HepG2 (cell line): ENCODE results near the gene KLHDC4. TPM values are rescaled to one million over a fixed set of nuclear protein-coding genes. Genes with fewer than 3 reads are reported as not detected.

ENCODE experiments used
- ARID5B ChIP-seq: IDR thresholded peaks from 2 replicates; pipeline ENCODE4 v1.4.0; 2020; ENCODE audit warnings: mild to moderate bottlenecking, missing genetic modification reagents
- CEBPZ ChIP-seq: IDR thresholded peaks from 2 replicates; pipeline ENCODE4 v1.6.1; 2012; ENCODE audit warnings: low read length, improper control_type of control experiment
- DMAP1 ChIP-seq: IDR thresholded peaks from 2 replicates; pipeline ENCODE4 v1.6.1; 2016
- EP300 ChIP-seq, 3 experiments: sonication (generic) in 1 of 3; formaldehyde crosslinking in 1 of 3; IDR thresholded peaks; 2 replicates each; pipeline versions ENCODE4 v1.5.1 to v1.6.1; 2011 to 2020; ENCODE audit warnings: low read depth in 2 of 3, low read length in 2 of 3, borderline replicate concordance in 1 of 3, improper control_type of control experiment in 1 of 3, mild to moderate bottlenecking in 1 of 3, missing genetic modification reagents in 1 of 3, moderate library complexity in 1 of 3
- NKX3-1 ChIP-seq: sonication (generic); formaldehyde crosslinking; IDR thresholded peaks from 2 replicates; pipeline ENCODE4 v1.5.0; 2020; ENCODE audit warnings: missing genetic modification reagents
- PAXIP1 ChIP-seq: sonication (generic); formaldehyde crosslinking; conservative IDR thresholded peaks from 2 replicates; pipeline ENCODE4 v1.4.0; 2020; ENCODE audit warnings: mild to moderate bottlenecking, missing genetic modification reagents, moderate library complexity
- SOX13 ChIP-seq, 3 experiments: fragments of 450-650 bp in 1 of 3; sonication (generic) in 1 of 3; formaldehyde crosslinking in 1 of 3; IDR thresholded peaks in 2 of 3; conservative IDR thresholded peaks in 1 of 3; 2 replicates each; pipeline versions ENCODE4 v1.5.0 to v1.6.1; 2016 to 2020; ENCODE audit warnings: antibody characterized with exemption in 1 of 3, mild to moderate bottlenecking in 1 of 3, missing compliant biosample characterization in 1 of 3, missing genetic modification reagents in 1 of 3, moderate library complexity in 1 of 3
- SRF ChIP-seq: IDR thresholded peaks from 2 replicates; pipeline ENCODE4 v1.6.1; 2011; ENCODE audit warnings: mild to moderate bottlenecking, low read depth, low read length, moderate library complexity
- TP53 ChIP-seq: sonication (generic); formaldehyde crosslinking; conservative IDR thresholded peaks from 2 replicates; pipeline ENCODE4 v1.4.0; 2020; ENCODE audit warnings: missing genetic modification reagents
- TRAFD1 ChIP-seq: sonication (generic); formaldehyde crosslinking; IDR thresholded peaks from 2 replicates; pipeline ENCODE4 v1.5.1; 2020; ENCODE audit warnings: missing genetic modification reagents, mild to moderate bottlenecking, borderline replicate concordance
- ZBTB14 ChIP-seq: sonication (generic); formaldehyde crosslinking; IDR thresholded peaks from 2 replicates; pipeline ENCODE4 v1.4.0; 2020; ENCODE audit warnings: missing genetic modification reagents
- ZNF558 ChIP-seq: sonication (generic); formaldehyde crosslinking; IDR thresholded peaks from 2 replicates; pipeline ENCODE4 v1.9.0; 2022; ENCODE audit warnings: mild to moderate bottlenecking, missing genetic modification reagents, borderline replicate concordance
- ZNF674 ChIP-seq: sonication (generic); formaldehyde crosslinking; IDR thresholded peaks from 2 replicates; pipeline ENCODE4 v1.5.0; 2020; ENCODE audit warnings: low read depth, mild to moderate bottlenecking, missing genetic modification reagents
- polyA plus RNA-seq, 8 experiments: library from polyadenylated mRNA; depleted of rRNA in 3 of 8; stranded (reverse) in 7 of 8; unstranded in 1 of 8; fragments of >200 nt; fragmentation: Illumina TruSeq in 4 of 8; extraction: Trizol in 4 of 8; gene quantifications; 2 replicates each; pipeline versions ENCODE4 v1.2.1 to v1.2.3, GENCODE V29; 2011 to 2016; ENCODE audit warnings: low read depth in 4 of 8, missing spikeins in 1 of 8, mixed read lengths in 1 of 8; ENCODE audit not compliant: insufficient read depth in 1 of 8
- total RNA-seq, 5 experiments: library from RNA; depleted of rRNA; stranded (reverse); fragments of >200 nt; fragmentation: Illumina TruSeq; extraction: Trizol; gene quantifications; 2 replicates each; pipeline ENCODE4 v1.2.3, GENCODE V29; 2016; ENCODE audit warnings: low read depth in 1 of 5

The KLHDC4 gene
- total and polyA plus RNA-seq, 2 of the 13 experiments (the other 11 are each of a cell fraction or from before 2014, with no cell fraction given): 18.7 to 31.8 TPM

GRCh38 chr16:87705771-87706277, 60.0 kb downstream of the KLHDC4 start (continued):
- TF ChIP-seq CEBPZ: no peak
- TF ChIP-seq ZNF558: no peak
- no peak for TF ChIP-seq DMAP1 (CRISPR knock-in tag)
- no peak for TF ChIP-seq ARID5B (CRISPR knock-in tag)
- 0 out of 2 replicates have a peak, but pooled peaks have one; percentile 39 for TF ChIP-seq NKX3-1 (CRISPR knock-in tag)
- TF ChIP-seq SOX13 (IDR thresholded peaks at IDR 0.05): peak; percentile 67; the same call in 1 of the 2 replicates
- TF ChIP-seq SOX13 (CRISPR knock-in tag; conservative IDR thresholded peaks at IDR 0.05 in 1 of 2, IDR thresholded peaks at IDR 0.05 in 1 of 2): 0 out of 4 replicates have a peak, but pooled peaks of 1 of the 2 experiments have one; percentile 1
- peak; percentile 69 to 78; a peak in 3 of 4 replicates for TF ChIP-seq EP300 (IDR thresholded peaks at IDR 0.05; ENCODE audit: low read depth in 2 of 2, low read length in 2 of 2)
- TF ChIP-seq EP300 (CRISPR knock-in tag; IDR thresholded peaks at IDR 0.05; ENCODE audit: borderline replicate concordance): no peak
- no peak for TF ChIP-seq TP53 (CRISPR knock-in tag)
- TF ChIP-seq PAXIP1: peak; percentile 75
- no peak for TF ChIP-seq ZNF674 (CRISPR knock-in tag)
- TF ChIP-seq ZBTB14 (CRISPR knock-in tag): no peak
- TF ChIP-seq SRF: peak; percentile 40
- no peak for TF ChIP-seq TRAFD1 (CRISPR knock-in tag)
